Epithelial cell of esophagus (primary cell): ENCODE results near the gene LCNL1.

ENCODE experiments used
- DNase-seq: peaks from one replicate; pipeline ENCODE4 v3.0.0; 2010; ENCODE audit warnings: low read depth
- H3K4me3 ChIP-seq: 2 replicates; pipeline ENCODE4 v1.5.1; 2011; ENCODE audit warnings: mild to moderate bottlenecking, low read length, control low read depth
- CTCF ChIP-seq: IDR thresholded peaks from 2 replicates; pipeline ENCODE4 v1.5.1; 2011; ENCODE audit warnings: low read depth, mild to moderate bottlenecking, low read length, control low read depth, inconsistent platforms; ENCODE audit not compliant: insufficient read depth; ENCODE audit errors: missing control alignments

LCNL1 gene

GRCh38 chr9:136977649-136978072, 5.1 kb upstream of the LCNL1 start:
- peak overlapping the region; percentile 36 for H3K4me3 ChIP-seq
- no peak for DNase-seq
- no peak for TF ChIP-seq CTCF

- H3K4me3 ChIP-seq: peak overlapping the region; percentile 36
- peak; percentile 72 for DNase-seq
- no peak for TF ChIP-seq CTCF
Measured at GRCh38 chr9:136978073-136978864, 4.5 kb upstream of the LCNL1 start.

- no peak overlapping the region for H3K4me3 ChIP-seq
Measured at GRCh38 chr9:136978865-136979544, 3.8 kb upstream of the LCNL1 start.

GRCh38 chr9:136979769-136980587, 2.8 kb upstream of the LCNL1 start:
- no peak for TF ChIP-seq CTCF
- DNase-seq: no peak
- no peak overlapping the region for H3K4me3 ChIP-seq

More at GRCh38 chr9:136978865-136979544, 3.8 kb upstream of the LCNL1 start:
- no peak for DNase-seq
- TF ChIP-seq CTCF: no peak

- H3K4me3 ChIP-seq: no peak overlapping the region
- no peak for TF ChIP-seq CTCF
- DNase-seq: no peak
Measured at GRCh38 chr9:136980669-136981478, 1.9 kb upstream of the LCNL1 start.

- no peak for DNase-seq
- H3K4me3 ChIP-seq: no peak overlapping the region
Measured at GRCh38 chr9:136981588-136982231, 1.1 kb upstream of the LCNL1 start.

More at GRCh38 chr9:136981588-136982231, 1.1 kb upstream of the LCNL1 start:
- TF ChIP-seq CTCF: no peak
